ENCODE measurements around the gene SLC6A11. TPM values are rescaled to one million over a fixed set of nuclear protein-coding genes. Genes with fewer than 3 reads are reported as not detected.

SLC6A11 gene
- total and polyA plus RNA-seq, 2 of the 8 experiments (the other 6 are each of a cell fraction or from before 2014, with no cell fraction given) = 0.78 to 1.5 TPM

DNA sequence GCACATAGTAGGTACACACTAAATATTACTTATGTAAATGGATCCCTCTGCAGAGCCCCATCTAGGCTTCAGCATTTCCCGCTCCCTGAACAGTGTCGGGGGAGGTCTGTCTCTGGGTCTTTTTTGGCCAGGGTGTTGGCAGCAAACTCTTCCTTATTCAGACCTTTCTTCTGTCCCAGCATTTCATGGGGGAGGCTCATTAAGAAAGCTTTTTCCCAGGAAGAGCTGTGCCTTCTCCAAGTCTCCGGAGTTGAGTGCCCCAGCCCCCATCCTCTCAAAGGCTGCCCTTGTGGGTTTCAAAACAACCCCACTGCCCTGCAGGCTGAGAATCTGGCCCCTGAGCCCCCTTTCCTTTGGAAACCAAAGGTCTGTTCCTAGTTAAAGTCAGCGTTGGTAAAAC, 25.1 kb downstream of the SLC6A11 start:
- DNase-seq (ENCODE audit: low read depth in 1 of 2, low spot score in 2 of 2) (no peak), FAIRE-seq (no peak)
- Histone ChIP-seq H2BK20ac (ENCODE audit: low read length) (no peak overlapping the region), H2BK12ac (ENCODE audit: low read depth, low read length) (no peak overlapping the region), H3K36me3 (ENCODE audit: control insufficient read depth in 2 of 4, insufficient read depth in 4 of 4, low read length in 3 of 4) (no peaks in the 10 kb centered on the region), H3K4ac (replicated peaks; ENCODE audit: insufficient read length, low read depth, low read length) (no peak overlapping the region), H3K14ac (ENCODE audit: insufficient read length) (no peak overlapping the region), H3K27me3 (replicated peaks in 1 of 4; ENCODE audit: control insufficient read depth in 3 of 4, extremely low read depth in 1 of 4, insufficient read depth in 3 of 4, low read length in 3 of 4) (0 out of 7 replicates have a peak, but pooled peaks cover 0 to 2% (median 0%) of the 10 kb centered on the region in 4 experiments), H2AFZ (ENCODE audit: low read length) (no peak overlapping the region), H4K8ac (ENCODE audit: extremely low read depth, insufficient read depth, low read length) (no peak overlapping the region), H3K18ac (ENCODE audit: extremely low read depth, low read length) (no peak overlapping the region), H3K27ac (ENCODE audit: low read depth, low read length) (no peak overlapping the region), H2BK15ac (ENCODE audit: low read length) (no peak overlapping the region), H3K4me1 (replicated peaks in 1 of 4; ENCODE audit: control insufficient read depth in 3 of 4, insufficient read depth in 4 of 4, low read length in 3 of 4) (no peaks in the 10 kb centered on the region), H4K5ac (ENCODE audit: insufficient read length, low read depth, low read length) (no peak overlapping the region), H3K23me2 (ENCODE audit: low read depth, low read length) (no peaks in the 10 kb centered on the region), H2BK120ac (replicated peaks; ENCODE audit: low read depth, low read length) (no peak overlapping the region), H2BK5ac (ENCODE audit: low read depth, low read length) (no peak overlapping the region), H3K9me3 (ENCODE audit: insufficient read depth in 2 of 2, low read depth in 1 of 2, low read length in 1 of 2) (no peaks in the 10 kb centered on the region), H3K79me1 (ENCODE audit: low read depth, low read length) (no peaks in the 10 kb centered on the region), H3K4me3 (ENCODE audit: extremely low read depth in 1 of 4, insufficient read depth in 2 of 4, low read depth in 3 of 4, low read length in 4 of 4) (no peak overlapping the region), H4K91ac (replicated peaks; ENCODE audit: insufficient read length, low read length) (no peak overlapping the region), H3K79me2 (ENCODE audit: control insufficient read depth in 1 of 2, insufficient read depth in 2 of 2, low read length in 2 of 2) (no peaks in the 10 kb centered on the region), H3K23ac (ENCODE audit: insufficient read length) (no peak overlapping the region), H2AK5ac (ENCODE audit: low read depth, low read length) (no peak overlapping the region), H4K20me1 (replicated peaks in 1 of 2; ENCODE audit: control insufficient read depth in 1 of 2, insufficient read depth in 2 of 2, low read length in 2 of 2) (no peaks in the 10 kb centered on the region), H3K9ac (replicated peaks in 1 of 4; ENCODE audit: extremely low read depth in 1 of 4, low read depth in 3 of 4, low read length in 3 of 4) (no peak overlapping the region), H3K4me2 (ENCODE audit: insufficient read depth in 1 of 2, low read depth in 2 of 2, low read length in 2 of 2) (no peak overlapping the region), H3K56ac (replicated peaks; ENCODE audit: insufficient read length, low read depth, low read length) (no peak overlapping the region)
- ChIA-PET CTCF (ENCODE audit: partially characterized antibody) (interaction anchor here (0.9 to 9.3 kb wide), 4 partner anchors 13 to 83 kb away, joined by 3 to 61 read pairs (median 4); no protein-coding TSS in a partner anchor), POLR2A (ENCODE audit: partially characterized antibody) (no interaction called here)
- 95% methylated on average over 4 of the region's 4 CpGs; no CpG with 5 or more reads in 1 of the 2 experiments for WGBS, 2 experiments (ENCODE audit: extremely low coverage in 1 of 2, insufficient coverage in 1 of 2, insufficient read length in 1 of 2, insufficient replicate concordance in 2 of 2, low coverage in 1 of 2, low lambda C conversion rate in 2 of 2, missing lambda C conversion rate in 1 of 2)
- TF ChIP-seq CHD2 (IDR thresholded peaks at IDR 0.05; ENCODE audit: low read length) (no peak), SIN3A (conservative IDR thresholded peaks at IDR 0.05 in 1 of 2, IDR thresholded peaks at IDR 0.05 in 1 of 2; ENCODE audit: low read depth in 1 of 2, low read length in 2 of 2) (no peak), ZNF274 (IDR thresholded peaks at IDR 0.05; ENCODE audit: borderline replicate concordance, extremely low read depth, low read length) (no peak), BCL11A (IDR thresholded peaks at IDR 0.05; ENCODE audit: low read depth in 2 of 2, low read length in 2 of 2) (no peak)
- TF ChIP-seq, protein P1, sequence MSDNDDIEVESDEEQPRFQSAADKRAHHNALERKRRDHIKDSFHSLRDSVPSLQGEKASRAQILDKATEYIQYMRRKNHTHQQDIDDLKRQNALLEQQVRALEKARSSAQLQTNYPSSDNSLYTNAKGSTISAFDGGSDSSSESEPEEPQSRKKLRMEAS (IDR thresholded peaks at IDR 0.05) = no peak

All from H1 (cell line).